PC-9 (cell line): ENCODE data around the gene ARFGAP1. TPM values are rescaled to one million over a fixed set of nuclear protein-coding genes. Genes with fewer than 3 reads are reported as not detected.

Experiments
- BruUV-seq: library from RNA; stranded (reverse); fragments of 400-500 nt; replicated peaks from 2 replicates; lab custom pipeline; 2021; lab: Mats Ljungman, UMichigan
- CTCF ChIA-PET: fragments of 300-600 bp; sonication (Branson Sonifier 250); formaldehyde crosslinking; loops from one replicate; lab custom pipeline; 2022; ENCODE audit warnings: antibody characterized with exemption; lab: Charles Lee
- POLR2A ChIA-PET: fragments of 300-600 bp; sonication (Branson Sonifier 250); formaldehyde crosslinking; loops from one replicate; lab custom pipeline; 2022; ENCODE audit warnings: antibody characterized with exemption; ENCODE audit not compliant: unreplicated experiment; lab: Charles Lee
- DNase-seq, 2 experiments: peaks; one replicate each; pipeline versions ENCODE4 v3.0.0 to v3.0.0-alpha.2; 2015 to 2022; ENCODE audit warnings: mixed read lengths in 1 of 2
- H2AFZ ChIP-seq: fragments of 200-600 bp; sonication (generic); 2 replicates; pipeline ENCODE4 v1.8.1; 2017; ENCODE audit warnings: antibody characterized with exemption
- H3F3A ChIP-seq: fragments of 200-600 bp; sonication (generic); 2 replicates; pipeline ENCODE4 v1.8.1; 2017; ENCODE audit warnings: antibody characterized with exemption, mild to moderate bottlenecking, low read depth; ENCODE audit not compliant: insufficient read depth
- H3K27ac ChIP-seq: fragments of 200-600 bp; sonication (generic); 2 replicates; pipeline ENCODE4 v1.6.1; 2016; ENCODE audit warnings: mixed run types
- H3K27me3 ChIP-seq: fragments of 200-600 bp; sonication (generic); 2 replicates; pipeline ENCODE4 v1.6.1; 2016; ENCODE audit warnings: low read depth, mixed run types; ENCODE audit not compliant: insufficient read depth
- H3K36me3 ChIP-seq: fragments of 200-600 bp; sonication (generic); 2 replicates; pipeline ENCODE4 v1.6.1; 2016; ENCODE audit warnings: low read depth, mixed run types
- H3K4me1 ChIP-seq: fragments of 200-600 bp; sonication (generic); replicated peaks from 2 replicates; pipeline ENCODE4 v1.6.1; 2016; ENCODE audit warnings: mixed run types; ENCODE audit not compliant: insufficient read depth
- H3K4me2 ChIP-seq: fragments of 200-600 bp; sonication (generic); 2 replicates; pipeline ENCODE4 v1.6.1; 2017; ENCODE audit warnings: mixed run types
- H3K4me3 ChIP-seq: fragments of 200-600 bp; sonication (generic); 2 replicates; pipeline ENCODE4 v1.6.1; 2016; ENCODE audit warnings: mixed run types
- H3K79me2 ChIP-seq: fragments of 200-600 bp; sonication (generic); 2 replicates; pipeline ENCODE4 v1.6.1; 2017; ENCODE audit warnings: low read depth, mixed run types
- H3K9me2 ChIP-seq: fragments of 200-600 bp; sonication (generic); 2 replicates; pipeline ENCODE4 v1.8.1; 2017; ENCODE audit warnings: mild to moderate bottlenecking; ENCODE audit not compliant: insufficient read depth
- H3K9me3 ChIP-seq: fragments of 200-600 bp; sonication (generic); 2 replicates; pipeline ENCODE4 v1.8.1; 2016; ENCODE audit warnings: low read depth; ENCODE audit not compliant: insufficient read depth
- H4K20me1 ChIP-seq: fragments of 200-600 bp; sonication (generic); 2 replicates; pipeline ENCODE4 v1.8.1; 2017; ENCODE audit not compliant: insufficient read depth
- EZH2 ChIP-seq: fragments of 200-600 bp; sonication (generic); IDR thresholded peaks from 2 replicates; pipeline ENCODE4 v1.8.0; 2017; ENCODE audit warnings: antibody characterized with exemption, low read depth
- intact Hi-C: fragments of 100-400 bp; cut with micrococcal nuclease; formaldehyde crosslinking; loops from one replicate; pipeline ENCODE4 v1.10.0; 2022; ENCODE audit not compliant: unreplicated experiment
- total RNA-seq: library from RNA; stranded (reverse); gene quantifications from 2 replicates; pipeline ENCODE4 v1.2.3, GENCODE V29; 2021
- TF ChIP-seq, protein P1 (sequence below): fragments of 200-600 bp; sonication (generic); conservative IDR thresholded peaks from 2 replicates; pipeline ENCODE4 v1.6.1; 2017; ENCODE audit warnings: mixed run types, antibody characterized with exemption, mild to moderate bottlenecking, moderate library complexity

ARFGAP1 gene
- total RNA-seq, 1 experiment from 2014 or later: 89.0 TPM

DNA sequence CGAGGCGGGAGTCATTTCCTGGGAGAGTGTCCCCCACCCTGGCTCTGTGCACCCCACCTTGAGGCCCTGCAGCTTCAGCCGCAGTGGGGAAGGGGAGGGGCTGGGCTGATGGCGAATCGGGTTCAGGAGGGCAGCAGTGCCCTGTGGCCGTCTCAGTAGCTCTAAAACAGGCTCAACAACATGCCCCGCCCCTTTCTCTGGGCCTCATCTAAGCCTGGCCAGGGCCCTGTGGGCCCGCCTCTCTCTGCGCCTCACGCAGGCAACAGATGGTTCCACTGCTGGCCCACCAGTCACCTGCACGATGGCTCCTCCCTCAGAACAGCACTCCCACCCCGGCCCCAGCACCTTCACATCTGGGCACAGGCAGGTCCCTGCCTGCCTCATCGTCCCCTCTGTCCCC lies 58.3 kb downstream of the ARFGAP1 start:
- Histone ChIP-seq H3K9me2 (no peaks in the 10 kb centered on the region), H3K9me3 (no peaks in the 10 kb centered on the region; the same call in 1 of the 2 replicates), H3K27ac (no peak overlapping the region), H3F3A (no peaks in the 10 kb centered on the region), H4K20me1 (no peaks in the 10 kb centered on the region), H3K79me2 (no peaks in the 10 kb centered on the region), H3K4me1 (peaks cover 12% of the 10 kb centered on the region; the same call in 1 of the 2 replicates), H3K4me3 (no peak overlapping the region), H2AFZ (no peak overlapping the region), H3K36me3 (no peaks in the 10 kb centered on the region), H3K4me2 (no peak overlapping the region), H3K27me3 (peaks cover 45% of the 10 kb centered on the region)
- no peak for DNase-seq
- TF ChIP-seq EZH2: no peak
- POLR2A ChIA-PET: no interaction called here
- BruUV-seq: no TSS peak
- intact Hi-C loops: no loop called here
- CTCF ChIA-PET: no interaction called here

DNA sequence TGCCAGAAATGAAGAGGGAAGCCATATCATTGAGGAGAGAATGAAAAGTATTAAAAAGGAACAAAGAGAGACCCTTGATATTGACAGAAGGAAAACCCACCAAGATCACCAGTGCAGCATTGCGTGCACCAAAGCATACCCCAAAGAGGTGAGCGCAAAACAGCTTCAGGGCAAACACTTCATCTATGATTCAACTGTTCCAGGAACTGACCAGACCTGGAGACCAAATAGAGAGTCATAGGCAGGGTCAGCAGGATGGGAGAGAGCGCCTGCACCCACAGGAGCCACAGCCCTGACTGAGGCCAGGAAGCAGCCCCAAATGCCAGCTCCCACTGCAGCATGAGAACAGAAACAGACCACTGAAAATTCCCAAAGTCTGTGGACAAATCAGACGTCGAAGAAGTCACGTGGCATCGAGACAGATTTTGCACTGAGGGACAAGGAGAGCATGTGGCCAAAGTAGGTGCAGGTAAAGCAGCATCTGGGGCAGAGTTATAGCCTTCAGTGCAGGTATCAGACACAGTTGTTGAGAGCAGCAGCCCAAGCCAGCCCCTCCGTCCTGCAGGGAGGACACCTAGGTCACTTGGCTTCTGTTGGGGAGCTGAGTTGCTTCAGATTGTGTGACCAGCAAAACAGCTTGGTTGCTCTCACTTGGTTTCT lies 59.3 kb downstream of the ARFGAP1 start:
- intact Hi-C loops: no loop called here
- Histone ChIP-seq H3F3A (no peaks in the 10 kb centered on the region), H3K36me3 (no peaks in the 10 kb centered on the region), H3K79me2 (no peaks in the 10 kb centered on the region), H3K4me3 (no peak overlapping the region), H3K27me3 (peaks cover 55% of the 10 kb centered on the region), H3K9me3 (no peaks in the 10 kb centered on the region; the same call in 1 of the 2 replicates), H3K9me2 (no peaks in the 10 kb centered on the region), H3K4me1 (peaks cover 12% of the 10 kb centered on the region; the same call in 1 of the 2 replicates), H4K20me1 (no peaks in the 10 kb centered on the region), H3K4me2 (no peak overlapping the region), H3K27ac (no peak overlapping the region), H2AFZ (no peak overlapping the region)
- TF ChIP-seq EZH2: no peak
- TF ChIP-seq, protein P1, sequence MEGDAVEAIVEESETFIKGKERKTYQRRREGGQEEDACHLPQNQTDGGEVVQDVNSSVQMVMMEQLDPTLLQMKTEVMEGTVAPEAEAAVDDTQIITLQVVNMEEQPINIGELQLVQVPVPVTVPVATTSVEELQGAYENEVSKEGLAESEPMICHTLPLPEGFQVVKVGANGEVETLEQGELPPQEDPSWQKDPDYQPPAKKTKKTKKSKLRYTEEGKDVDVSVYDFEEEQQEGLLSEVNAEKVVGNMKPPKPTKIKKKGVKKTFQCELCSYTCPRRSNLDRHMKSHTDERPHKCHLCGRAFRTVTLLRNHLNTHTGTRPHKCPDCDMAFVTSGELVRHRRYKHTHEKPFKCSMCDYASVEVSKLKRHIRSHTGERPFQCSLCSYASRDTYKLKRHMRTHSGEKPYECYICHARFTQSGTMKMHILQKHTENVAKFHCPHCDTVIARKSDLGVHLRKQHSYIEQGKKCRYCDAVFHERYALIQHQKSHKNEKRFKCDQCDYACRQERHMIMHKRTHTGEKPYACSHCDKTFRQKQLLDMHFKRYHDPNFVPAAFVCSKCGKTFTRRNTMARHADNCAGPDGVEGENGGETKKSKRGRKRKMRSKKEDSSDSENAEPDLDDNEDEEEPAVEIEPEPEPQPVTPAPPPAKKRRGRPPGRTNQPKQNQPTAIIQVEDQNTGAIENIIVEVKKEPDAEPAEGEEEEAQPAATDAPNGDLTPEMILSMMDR: no peak
- no TSS peak for BruUV-seq
- CTCF ChIA-PET: no interaction called here
- no peak for DNase-seq
- POLR2A ChIA-PET: no interaction called here

DNA sequence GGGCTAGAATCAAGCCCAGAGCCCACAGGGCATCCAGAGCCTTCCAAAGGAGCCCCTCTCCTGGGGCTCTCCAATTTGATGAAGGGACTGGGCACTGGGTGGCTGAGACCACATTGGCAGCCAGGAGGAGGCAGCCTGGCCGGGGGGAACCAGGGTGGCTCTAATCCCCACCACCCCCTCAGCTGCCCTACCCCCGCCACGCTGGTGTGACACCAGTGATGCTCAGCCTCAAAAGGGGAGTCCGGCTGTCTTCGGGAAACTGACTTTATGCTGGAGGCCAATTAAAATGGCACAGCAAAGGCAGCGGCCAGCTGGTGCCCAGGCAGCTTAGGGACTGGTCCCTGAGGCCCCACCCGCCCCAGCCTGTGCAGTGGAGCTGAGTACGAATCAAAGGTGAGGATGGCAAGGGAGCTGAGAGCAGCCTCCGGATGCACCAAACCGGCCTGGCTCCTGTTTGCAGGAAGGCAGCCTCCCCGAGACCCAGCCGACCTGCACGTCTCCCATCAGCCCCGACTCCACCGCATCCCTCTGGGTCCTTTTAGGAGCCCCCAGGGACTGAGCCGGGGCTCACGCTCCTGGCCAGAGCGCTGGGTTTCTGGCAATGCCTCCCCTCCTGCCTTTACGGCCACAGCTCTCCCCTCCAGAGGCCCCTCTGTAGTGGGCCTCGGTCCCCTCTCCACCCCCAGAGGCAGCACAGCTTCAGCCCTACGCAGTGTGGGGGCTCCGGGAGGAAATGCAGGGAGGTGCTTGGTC lies 60.1 kb downstream of the ARFGAP1 start:
- Histone ChIP-seq H3K4me1 (peaks cover 12% of the 10 kb centered on the region; the same call in 1 of the 2 replicates), H4K20me1 (no peaks in the 10 kb centered on the region), H3K36me3 (no peaks in the 10 kb centered on the region), H3K4me3 (no peak overlapping the region), H3K4me2 (no peak overlapping the region), H2AFZ (no peak overlapping the region), H3K9me2 (no peaks in the 10 kb centered on the region), H3F3A (no peaks in the 10 kb centered on the region), H3K27ac (no peak overlapping the region), H3K9me3 (no peaks in the 10 kb centered on the region), H3K27me3 (peaks cover 63% of the 10 kb centered on the region), H3K79me2 (no peaks in the 10 kb centered on the region)
- CTCF ChIA-PET: no interaction called here
- no TSS peak for BruUV-seq
- intact Hi-C loops: no loop called here
- POLR2A ChIA-PET: no interaction called here
- DNase-seq: no peak
- TF ChIP-seq, protein P1: no peak
- TF ChIP-seq EZH2: no peak
